UCSD-AML1 (cell line): ENCODE measurements around the gene INSYN2B.
A peak's percentile ranks its signal among the peaks of the same experiment; 100 is the strongest.

Experiments
- DNase-seq: peaks from one replicate; lab custom pipeline; 2025; ENCODE audit not compliant: unreplicated experiment; lab: John Stamatoyannopoulos, UW

Gene INSYN2B

DNA sequence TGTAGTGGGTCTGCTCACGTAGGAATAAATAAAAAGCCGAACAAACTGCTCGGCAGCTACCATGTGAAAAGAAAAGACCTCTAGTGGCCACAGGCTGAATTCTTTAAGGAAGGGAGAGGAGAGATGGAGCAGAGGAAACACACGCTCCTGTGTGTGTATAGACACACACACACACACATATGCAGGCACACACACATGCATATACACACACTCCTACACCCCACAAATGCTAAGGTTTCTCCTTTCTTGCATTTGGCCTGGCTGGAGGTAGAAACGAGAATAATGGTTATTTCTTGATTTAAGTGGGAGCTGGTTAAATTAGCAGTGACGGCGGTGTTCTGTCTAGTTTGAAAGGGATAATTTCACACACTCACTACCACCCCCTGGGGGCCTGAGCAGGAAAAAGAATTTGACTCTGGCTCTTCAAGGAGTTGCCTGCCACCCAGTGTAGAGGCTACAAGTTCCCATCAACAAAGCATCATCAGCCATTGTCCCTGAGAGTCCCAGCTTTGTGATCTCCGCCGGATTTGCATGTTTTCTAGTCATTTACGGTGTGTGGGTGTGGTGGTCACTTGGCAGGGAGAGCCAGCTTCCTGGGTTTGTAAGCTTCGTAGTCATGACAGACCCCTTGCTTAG is at the start of gene INSYN2B:
TSS of gene INSYN2B (minus strand) at position 78 of the 636 bp plus-strand sequence. CDS start 96,597 bp downstream, outside the sequence.
- peak; percentile 59 for DNase-seq

DNA sequence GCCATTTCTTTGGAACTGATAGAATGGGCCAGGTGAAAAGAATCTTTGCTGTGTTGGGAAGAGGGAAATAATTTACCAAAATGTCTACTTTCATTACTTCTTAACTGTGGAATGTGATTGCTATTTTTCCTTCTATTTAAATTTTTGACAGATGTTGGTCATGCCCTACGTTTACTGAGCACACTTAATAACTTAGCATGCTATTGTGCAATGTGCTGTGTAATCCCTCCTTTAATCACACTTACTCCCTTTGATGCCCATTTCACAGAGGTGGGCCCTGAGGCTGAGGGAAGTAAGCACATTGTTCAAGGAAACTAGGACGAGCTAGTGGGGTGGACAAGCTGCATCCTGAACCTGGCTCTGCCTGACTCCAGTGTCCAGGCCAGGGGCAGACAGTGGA is 47.8 kb upstream of the INSYN2B start:
- DNase-seq = no peak

DNA sequence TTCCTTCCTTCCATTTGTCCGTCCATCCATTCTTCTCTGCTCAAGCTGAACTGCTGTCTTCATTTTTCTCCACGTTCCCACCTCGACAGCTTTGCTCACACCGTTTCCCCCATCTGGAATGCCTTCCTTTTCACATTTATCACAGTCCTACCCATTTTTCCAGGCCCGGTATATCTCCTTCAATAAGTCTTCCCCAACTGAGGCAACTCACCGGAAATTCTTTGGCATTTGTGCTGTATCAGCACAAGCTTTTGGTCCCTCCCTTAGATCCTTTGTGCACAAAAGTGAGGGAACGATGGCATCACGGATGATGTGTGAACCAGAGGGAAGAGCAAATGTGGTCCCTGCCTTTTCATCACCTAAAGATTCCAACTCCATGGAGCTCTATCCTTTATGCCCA is 45.6 kb upstream of the INSYN2B start:
- DNase-seq = no peak

DNA sequence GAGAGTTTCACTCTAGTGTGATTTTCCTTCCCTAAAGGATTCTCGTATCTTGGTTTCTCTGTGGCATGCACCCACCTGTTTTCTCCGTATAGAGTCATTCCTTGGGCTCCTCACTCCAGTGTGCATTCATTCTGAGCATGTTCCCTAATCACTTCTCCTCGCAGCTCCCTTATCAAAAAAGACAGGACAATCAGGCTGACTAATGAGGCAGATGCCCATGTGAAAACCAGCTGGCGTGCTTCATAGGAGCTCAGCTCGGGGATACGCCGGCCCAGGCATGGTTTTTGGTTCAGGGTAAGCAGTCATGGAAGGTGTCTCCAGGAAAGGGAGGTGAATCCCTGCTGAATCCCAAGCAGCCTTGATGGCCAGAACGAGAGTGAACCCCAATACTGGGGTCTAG is 41.2 kb upstream of the INSYN2B start:
- DNase-seq = no peak

DNA sequence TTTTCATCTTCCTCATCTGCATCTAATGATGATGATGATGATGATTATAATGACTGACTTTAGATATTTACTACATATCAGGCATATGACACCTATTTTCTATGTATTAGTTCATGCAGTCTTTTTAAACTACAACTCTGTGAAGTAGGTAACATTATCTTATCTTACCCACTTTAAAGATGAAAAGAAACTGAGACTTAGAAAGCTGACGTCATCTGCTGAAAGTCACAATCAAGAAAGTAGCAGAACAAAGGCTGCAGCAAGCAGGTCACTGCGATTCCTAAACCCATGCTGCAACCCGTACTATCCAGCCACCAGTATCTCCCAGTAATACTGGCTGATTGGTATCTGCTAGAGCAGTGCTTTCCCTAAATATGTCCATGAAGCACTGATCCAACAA is 40.1 kb upstream of the INSYN2B start:
- no peak for DNase-seq

DNA sequence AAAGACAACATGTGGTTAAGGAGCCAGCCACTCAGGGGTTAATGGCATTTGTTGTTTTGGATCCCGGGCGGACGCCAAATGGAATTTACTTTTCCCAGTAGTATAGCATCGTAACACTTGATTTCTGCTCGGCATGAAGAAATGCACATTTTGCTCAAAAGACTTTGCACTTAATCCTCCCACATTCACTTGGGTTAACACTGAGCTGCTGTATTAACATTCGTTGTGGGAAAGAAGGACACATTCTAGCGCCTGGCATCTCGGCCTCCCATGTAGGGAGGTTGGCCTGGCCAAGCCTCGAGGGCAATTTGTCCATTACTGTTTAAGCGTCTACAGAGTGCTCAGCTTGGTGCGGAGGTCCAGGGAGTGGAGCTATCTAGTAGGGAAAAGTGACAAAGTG is 32.3 kb upstream of the INSYN2B start:
- no peak for DNase-seq

DNA sequence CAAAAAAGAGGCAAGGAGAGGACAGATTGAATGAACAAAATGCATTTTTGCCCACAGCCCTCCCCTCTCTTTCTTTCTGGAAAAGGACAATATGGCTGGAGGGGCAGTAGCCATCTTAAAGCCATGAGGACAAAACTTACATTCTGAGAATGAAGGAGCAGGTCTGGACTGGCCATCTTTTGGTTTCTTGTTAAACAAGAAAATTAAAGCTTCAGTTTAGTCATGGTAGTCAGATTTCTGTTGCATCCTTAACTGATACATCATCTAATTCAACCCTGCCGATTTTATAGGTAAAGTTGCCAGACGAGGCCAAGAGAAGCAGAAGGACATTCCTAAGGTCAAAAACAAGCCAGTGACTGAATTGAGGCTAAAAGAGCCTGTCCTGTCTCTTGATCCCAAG is 31.5 kb upstream of the INSYN2B start:
- DNase-seq = no peak

DNA sequence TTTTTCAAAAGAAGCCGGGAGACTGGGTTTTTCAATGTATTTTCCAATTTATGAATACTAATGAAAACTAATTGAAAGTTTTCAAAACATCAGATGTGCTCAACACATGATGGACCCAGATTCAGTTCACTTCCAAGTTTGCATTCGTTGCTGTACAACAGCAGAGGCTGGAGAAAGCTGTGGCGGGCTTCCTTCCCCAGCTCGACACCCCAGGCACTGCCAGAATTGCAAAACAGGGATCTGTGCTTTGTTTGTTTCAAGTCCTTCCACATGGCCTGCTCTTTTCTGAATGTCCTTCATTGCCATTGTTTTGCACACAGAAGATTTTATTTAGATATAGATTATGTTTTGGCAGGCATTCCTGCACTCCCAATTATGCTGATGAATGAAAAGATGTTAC is 30.3 kb upstream of the INSYN2B start:
- no peak for DNase-seq

DNA sequence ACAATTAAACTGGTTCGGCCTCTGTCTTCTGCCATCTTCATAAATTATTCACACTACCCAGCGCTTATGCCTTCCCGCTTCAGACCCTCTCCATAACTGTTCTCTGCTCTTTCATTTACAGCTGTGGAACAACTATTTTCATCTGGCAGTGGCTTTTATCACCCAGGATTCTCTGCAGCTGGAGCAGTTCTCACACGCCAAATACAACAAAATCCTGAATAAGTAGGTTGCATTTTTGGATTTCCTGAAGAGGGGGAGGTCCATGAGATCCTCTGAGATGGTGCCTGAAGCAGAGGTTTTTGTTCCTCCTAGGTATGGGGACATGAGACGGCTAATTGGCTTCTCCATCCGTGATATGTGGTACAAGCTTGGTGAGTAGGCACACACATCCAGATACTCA is 28.1 kb upstream of the INSYN2B start:
- no peak for DNase-seq

DNA sequence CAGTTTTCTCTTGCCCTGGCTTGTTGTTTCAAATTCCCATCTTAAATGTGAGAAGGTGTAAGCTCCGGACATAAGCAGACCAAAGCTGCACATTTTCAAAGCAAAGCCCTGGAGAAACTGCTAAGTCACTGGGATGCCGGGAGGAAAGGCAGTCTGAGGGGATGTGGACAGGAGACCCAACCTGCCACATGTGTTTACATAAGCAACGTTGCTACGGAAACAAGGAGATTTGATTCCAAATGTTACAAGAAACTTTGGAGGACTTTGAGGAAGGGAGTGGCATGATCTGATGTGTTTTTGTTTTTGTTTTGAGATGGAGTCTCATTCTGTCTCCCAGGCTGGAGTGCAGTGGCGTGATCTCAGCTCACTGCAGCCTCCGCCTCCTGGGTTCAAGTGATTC is 25.7 kb upstream of the INSYN2B start:
- DNase-seq = no peak

DNA sequence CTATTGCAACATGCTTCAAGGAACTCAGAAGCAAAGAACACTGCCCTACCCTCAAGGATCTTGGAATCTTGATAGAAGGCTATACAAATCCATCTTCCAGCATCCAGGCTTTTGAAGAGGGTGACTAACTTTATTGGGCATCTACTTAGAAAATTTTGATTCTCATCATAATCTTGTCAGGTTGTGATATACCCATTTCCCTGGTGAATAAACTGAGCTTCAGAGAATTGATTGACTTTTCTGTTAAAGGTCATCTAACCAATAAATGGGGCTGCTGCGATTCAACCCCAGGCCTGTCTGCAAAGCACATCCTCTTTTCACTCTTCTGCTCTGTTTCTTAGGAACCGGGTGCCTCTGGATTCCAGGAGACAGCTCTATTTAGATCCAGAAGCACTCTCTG is 19.9 kb upstream of the INSYN2B start:
- no peak for DNase-seq

DNA sequence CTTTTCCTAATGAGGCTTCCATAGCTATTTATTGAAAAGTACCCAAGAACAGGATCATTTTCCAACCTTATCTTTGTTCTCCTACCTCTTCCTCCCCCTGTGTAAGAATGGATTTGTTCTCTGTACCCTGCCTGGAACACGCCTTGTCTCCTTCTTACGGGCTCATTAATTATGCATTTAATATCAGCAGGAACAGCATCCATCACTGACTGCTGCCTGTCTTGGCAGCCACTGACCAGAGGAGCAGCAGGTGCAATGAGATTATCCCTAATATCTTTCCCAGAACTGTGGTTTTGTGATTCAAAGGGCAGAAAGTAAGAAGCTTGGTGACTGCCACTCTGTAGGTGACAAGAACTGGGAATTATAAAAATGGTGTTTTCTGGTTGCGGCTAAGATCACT is 19.3 kb upstream of the INSYN2B start:
- DNase-seq = no peak

DNA sequence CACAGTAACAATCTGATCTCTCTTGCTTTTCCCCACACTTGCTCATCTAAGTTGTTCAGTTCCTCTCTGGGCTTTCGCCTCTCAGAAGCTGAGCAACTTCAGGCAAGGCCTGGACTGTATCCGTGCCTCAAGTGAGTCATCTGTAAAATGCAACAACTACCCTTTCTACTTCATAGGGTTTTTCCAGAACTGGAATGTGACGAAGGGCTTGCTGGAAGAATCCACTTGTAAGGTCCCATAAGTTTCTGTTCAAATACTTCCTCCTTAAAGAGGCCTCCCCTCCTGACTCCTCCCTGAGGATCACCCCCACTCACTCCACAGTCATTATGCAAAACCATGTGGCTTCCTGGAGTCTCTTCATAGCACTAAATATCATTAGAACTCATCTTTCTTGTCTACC is 17.5 kb upstream of the INSYN2B start:
- DNase-seq = no peak

DNA sequence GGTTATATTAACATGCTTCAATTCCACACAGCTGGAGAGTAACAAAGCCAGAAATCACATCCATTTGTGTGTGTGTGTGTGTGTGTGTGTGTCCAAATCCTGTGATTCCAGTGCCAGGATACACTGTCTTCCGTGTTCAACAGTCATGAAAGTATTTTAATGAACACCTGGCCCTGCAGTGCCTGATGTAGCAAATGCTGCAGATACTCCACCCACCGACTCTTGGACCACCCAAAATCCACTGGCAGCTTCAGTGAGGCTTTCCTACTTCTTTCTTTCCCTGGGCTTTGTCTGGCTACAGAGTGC is 13.1 kb upstream of the INSYN2B start:
- no peak for DNase-seq

DNA sequence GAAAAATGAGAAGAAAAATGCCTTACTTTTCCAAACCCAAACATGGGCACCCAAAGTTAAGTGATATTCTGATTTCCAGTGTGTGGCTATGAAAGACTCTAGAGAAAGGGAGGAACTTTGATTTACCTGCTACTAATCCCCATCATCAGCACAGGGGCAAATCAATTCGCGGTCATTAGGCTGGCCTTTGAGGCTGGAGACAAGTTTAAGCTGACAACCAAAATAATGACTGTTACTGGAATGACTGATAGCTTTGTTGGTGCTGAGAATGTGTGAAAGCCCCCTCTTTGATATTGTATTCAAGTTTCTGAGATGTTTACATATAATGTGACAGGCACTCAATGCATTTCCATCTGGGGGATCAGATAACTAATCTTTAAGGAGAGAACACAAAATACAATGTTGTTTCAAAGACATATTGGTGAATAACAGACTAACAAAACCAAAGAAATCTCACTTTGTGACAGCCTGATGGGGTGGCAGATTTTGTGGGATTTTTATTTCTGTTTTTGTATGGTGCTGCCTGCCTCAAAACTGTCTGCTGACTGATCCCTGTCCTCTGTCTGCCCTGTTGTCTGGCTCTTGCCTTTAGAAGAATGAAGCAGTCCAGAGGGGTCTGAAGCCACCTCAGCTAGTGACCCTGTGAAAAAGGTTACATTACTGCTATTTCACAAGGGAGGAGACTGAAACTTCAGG is 12.6 kb upstream of the INSYN2B start:
- DNase-seq = no peak

DNA sequence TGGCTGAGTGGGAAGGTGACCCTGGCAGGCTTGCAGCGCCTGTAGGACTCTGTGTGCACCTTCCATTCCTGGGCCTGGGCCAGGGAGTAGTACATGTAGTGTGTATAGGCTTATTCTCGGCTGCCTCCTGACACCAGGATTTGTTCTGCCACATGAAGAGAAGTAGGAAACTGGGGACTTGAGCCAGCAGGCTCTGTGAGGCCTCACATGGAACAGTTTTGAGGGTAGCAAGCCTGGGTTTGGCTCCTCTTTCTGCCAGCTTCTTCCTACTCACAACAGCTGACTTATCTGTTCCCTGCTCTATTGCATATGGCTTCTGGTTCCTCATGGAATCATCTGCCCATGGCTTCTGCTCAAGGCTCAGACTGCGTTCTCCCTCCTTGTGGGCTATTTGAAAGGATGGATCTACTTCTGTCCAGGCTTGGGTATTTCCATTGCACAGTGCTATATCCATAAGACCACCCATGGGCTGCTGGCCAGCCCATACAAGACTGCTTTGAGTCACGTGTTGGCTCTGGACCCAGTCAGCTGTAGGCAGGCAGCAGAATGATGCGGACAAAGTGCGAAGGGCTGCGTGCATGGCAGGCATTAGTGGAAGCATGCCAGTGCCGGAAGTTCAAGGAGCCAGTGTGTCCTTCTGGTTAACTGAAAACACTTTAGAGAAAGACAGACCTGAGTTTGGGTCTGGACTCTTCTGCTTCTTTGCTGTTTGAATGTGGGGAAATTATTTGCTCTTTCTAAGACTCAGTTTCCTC is 11.0 kb upstream of the INSYN2B start:
- no peak for DNase-seq

DNA sequence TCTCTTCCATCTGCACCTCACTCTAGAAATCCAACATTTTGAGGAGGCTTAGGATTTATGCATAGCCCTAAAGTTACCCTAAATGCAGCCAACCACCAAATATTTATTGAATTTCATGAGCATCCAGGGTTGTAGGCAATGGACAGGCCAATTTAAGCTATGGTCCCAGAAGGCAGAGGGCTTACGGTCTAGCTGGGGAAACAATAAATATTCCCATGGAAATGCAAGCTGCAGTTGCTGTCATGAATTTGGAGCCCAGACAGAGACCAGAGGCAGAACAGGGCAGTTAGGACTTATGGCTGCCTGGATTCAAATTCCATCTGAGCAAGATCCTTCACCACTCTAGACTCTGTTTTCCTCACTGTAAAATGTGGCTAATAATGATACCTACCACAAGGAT is 9.1 kb upstream of the INSYN2B start:
- DNase-seq = no peak

DNA sequence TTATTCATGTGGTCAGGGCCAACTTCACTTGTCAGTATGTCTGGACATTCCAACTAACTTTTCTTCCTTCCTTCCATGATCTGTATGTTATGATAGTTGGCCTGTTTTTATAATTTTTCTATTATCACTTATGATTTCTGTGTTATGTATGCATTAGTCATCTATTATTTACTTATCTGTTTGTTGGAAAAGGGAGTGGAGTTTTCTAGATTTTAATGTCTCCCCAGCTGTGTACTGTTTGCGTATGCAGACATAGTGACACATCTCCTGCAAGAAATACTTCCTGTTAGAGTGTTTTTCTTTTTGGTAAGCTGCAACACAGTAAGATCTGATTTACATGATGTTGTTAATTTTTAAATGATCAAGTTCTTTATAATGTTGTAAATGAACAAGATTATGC is 8.7 kb upstream of the INSYN2B start:
- no peak for DNase-seq

DNA sequence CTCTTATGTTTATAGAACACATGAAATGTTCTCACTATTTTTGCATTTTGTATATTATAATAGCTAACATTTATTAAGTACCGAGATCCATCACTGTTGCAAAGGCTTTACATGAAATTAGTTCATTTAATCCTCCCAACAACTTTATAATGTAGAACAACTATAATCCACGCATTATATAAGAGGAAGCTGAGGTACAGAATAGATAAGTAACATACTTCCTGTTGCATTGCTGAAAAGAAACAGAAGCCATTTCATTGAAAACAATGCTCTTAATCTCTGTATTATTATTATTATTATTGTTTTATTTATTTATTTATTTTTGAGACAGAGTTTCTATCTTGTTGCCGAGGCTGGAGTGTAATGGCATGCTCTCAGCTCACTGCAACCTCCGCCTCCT is 7.9 kb upstream of the INSYN2B start:
- DNase-seq = no peak

DNA sequence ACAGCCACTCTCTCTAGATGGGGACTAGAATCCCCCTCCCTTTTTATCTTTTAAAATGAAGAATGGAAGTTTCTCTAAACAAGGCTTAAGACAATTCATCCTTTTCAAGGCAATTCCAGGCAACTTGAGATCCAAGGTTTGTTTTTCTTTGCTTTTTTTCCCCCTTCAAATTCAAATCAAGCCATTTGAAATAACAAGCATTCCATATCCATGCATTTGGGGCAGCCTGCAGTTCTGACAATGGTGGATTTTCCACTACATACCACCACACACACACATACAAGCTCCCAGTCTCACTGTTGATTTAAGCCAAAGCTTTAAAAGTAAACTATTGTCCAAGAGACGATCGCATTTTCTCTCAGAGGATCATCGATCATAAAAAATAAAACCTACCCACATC is 424 bp downstream of the INSYN2B start:
- no peak for DNase-seq

DNA sequence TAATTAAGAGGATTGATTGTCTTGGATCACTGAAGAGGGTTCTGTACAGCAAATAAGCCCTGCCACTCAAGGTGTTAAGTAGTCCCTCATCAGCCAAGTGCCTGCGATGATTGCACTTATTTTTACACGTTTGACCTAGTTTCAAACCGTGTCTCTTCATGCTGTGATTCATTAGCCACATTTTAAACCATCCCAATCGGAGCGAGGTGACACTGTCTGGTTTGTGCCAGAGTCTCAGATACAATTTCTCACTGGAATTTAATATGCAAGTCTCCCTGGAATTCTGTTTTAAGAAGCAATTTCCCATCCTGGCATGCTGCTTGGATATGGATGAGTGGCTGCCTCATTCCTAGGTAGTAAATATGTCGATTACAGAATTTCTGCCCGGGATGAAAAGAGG is 1.6 kb downstream of the INSYN2B start:
- DNase-seq = no peak

DNA sequence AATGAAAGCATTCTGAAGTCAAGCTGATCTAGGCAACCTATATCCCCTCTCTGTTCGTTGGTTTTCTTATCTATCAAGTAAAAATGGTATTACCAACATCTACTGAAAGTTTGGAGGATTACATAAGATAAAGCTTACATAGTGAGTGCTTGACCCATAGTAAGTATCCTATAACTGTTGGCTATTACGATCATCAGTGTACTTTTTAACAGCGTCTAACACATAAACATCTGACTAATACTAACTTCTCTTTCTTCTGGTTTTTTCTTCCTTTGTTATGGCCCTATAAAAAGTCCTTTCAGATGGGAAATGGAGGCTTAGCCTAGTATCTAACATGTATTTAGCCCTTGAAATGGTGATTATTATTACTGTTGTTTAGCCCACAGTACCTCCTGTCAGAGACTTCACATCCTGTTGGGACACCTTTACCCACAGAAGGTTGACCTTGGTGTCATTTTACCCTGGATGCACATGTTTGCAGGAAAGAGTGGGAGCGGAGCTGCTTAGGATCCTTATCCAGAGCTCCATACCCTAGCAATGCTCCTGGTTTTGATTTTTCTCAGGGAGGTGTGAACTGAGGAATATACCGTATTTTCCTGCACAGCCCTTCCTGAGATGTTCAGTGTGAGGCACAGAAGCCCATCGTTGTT is 6.0 kb downstream of the INSYN2B start:
- no peak for DNase-seq
